UCSD-AML1 (cell line): ENCODE data around the gene HSD3B2.

Experiments
- DNase-seq: peaks from one replicate; lab custom pipeline; 2025; ENCODE audit not compliant: unreplicated experiment; lab: John Stamatoyannopoulos, UW

The HSD3B2 gene

GRCh38 chr1:119396982-119397381 is 18.0 kb upstream of the HSD3B2 start:
- no peak for DNase-seq

- no peak for DNase-seq
Observed at GRCh38 chr1:119397986-119398385, 17.0 kb upstream of the HSD3B2 start.

- DNase-seq: no peak
Observed at GRCh38 chr1:119404736-119405135, 10.2 kb upstream of the HSD3B2 start.

GRCh38 chr1:119409731-119410130 is 5.2 kb upstream of the HSD3B2 start:
- no peak for DNase-seq

- no peak for DNase-seq
Observed at GRCh38 chr1:119410961-119411360, 4.0 kb upstream of the HSD3B2 start.

GRCh38 chr1:119416006-119416640 is 1.2 kb downstream of the HSD3B2 start:
- DNase-seq: no peak

GRCh38 chr1:119419109-119419508 is 4.2 kb downstream of the HSD3B2 start:
- DNase-seq: no peak

GRCh38 chr1:119420638-119421037 is 5.7 kb downstream of the HSD3B2 start:
- DNase-seq: no peak

GRCh38 chr1:119422631-119423030 is 7.7 kb downstream of the HSD3B2 start:
- no peak for DNase-seq

- DNase-seq: no peak
Observed at GRCh38 chr1:119428991-119429390, 14.0 kb downstream of the HSD3B2 start.

GRCh38 chr1:119429687-119430086 is 14.7 kb downstream of the HSD3B2 start:
- DNase-seq: no peak

- no peak for DNase-seq
Observed at GRCh38 chr1:119430486-119430885, 15.5 kb downstream of the HSD3B2 start.

GRCh38 chr1:119431836-119432235 is 16.9 kb downstream of the HSD3B2 start:
- DNase-seq: no peak

GRCh38 chr1:119435052-119435451 is 20.1 kb downstream of the HSD3B2 start:
- DNase-seq: no peak

- DNase-seq: no peak
Observed at GRCh38 chr1:119438761-119439160, 23.8 kb downstream of the HSD3B2 start.

- no peak for DNase-seq
Observed at GRCh38 chr1:119440721-119441307, 25.9 kb downstream of the HSD3B2 start.

- DNase-seq: no peak
Observed at GRCh38 chr1:119442756-119443155, 27.8 kb downstream of the HSD3B2 start.

- no peak for DNase-seq
Observed at GRCh38 chr1:119446321-119446720, 31.4 kb downstream of the HSD3B2 start.

- DNase-seq: no peak
Observed at GRCh38 chr1:119447344-119448126, 32.6 kb downstream of the HSD3B2 start.

- DNase-seq: no peak
Observed at GRCh38 chr1:119448127-119448511, 33.2 kb downstream of the HSD3B2 start.

- no peak for DNase-seq
Observed at GRCh38 chr1:119449971-119450370, 35.0 kb downstream of the HSD3B2 start.

GRCh38 chr1:119451158-119451557 is 36.2 kb downstream of the HSD3B2 start:
- no peak for DNase-seq
